Left ventricle myocardium superior (tissue), 1 donor: ENCODE data around the gene TAF11. TPM values are rescaled to one million over a fixed set of nuclear protein-coding genes. Genes with fewer than 3 reads are reported as not detected.
"Not testable (repeated sequence)": the region's sequence is repeated elsewhere in the genome, so short reads cannot be mapped to it uniquely, and the experiment has no call there.

Experiments
- ATAC-seq: fragments of 200-7000 bp; cut with Tn5 transposase; one replicate; pipeline ENCODE4 v1.9.1; 2020; ENCODE audit warnings: mild to moderate bottlenecking, moderate library complexity
- DNase-seq: peaks from one replicate; pipeline ENCODE4 v3.0.0-alpha.2; 2020
- intact Hi-C: fragments of 100-400 bp; cut with micrococcal nuclease; formaldehyde crosslinking; loops from one replicate; pipeline ENCODE4 v1.11.0; 2022
- total RNA-seq: library from RNA; stranded (reverse); fragmentation: NEBNext Ultra II Directional; extraction: Animal tissue kit (Norgen Biotek cat#: 25700); gene quantifications from one replicate; pipeline ENCODE4 v1.2.1, GENCODE V29; 2021
- donor health status: DM: no; HTN: yes; CAD: no; lungs with severe emphysema.

TAF11 gene
- total RNA-seq, 1 donor from 2014 or later = 18.9 TPM

GRCh38 chr6:34909320-34909883 lies 21.6 kb upstream of the TAF11 start:
- intact Hi-C loops = no loop called here
- ATAC-seq = no peak
- DNase-seq = no peak

GRCh38 chr6:34908194-34908593 lies 20.4 kb upstream of the TAF11 start:
- intact Hi-C loops = no loop called here
- ATAC-seq = peak; percentile 56
- no peak for DNase-seq

- intact Hi-C loops = no loop called here
- DNase-seq (no peak), ATAC-seq (no peak)
Measured at GRCh38 chr6:34906826-34907225, 19.0 kb upstream of the TAF11 start.

- no peak for DNase-seq
- intact Hi-C loops = no loop called here
- ATAC-seq = no peak
Measured at GRCh38 chr6:34904990-34905613, 17.3 kb upstream of the TAF11 start.

GRCh38 chr6:34901930-34902329 lies 14.1 kb upstream of the TAF11 start:
- ATAC-seq = no peak
- intact Hi-C loops = no loop called here
- no peak for DNase-seq

- intact Hi-C loops = no loop called here
Measured at GRCh38 chr6:34900321-34901031, 12.6 kb upstream of the TAF11 start.

GRCh38 chr6:34899748-34900147 lies 11.9 kb upstream of the TAF11 start:
- intact Hi-C loops = loop anchor here (10.0 kb wide), 1 partner anchor 65 kb away; no protein-coding TSS in a partner anchor
- not testable (repeated sequence) for ATAC-seq, DNase-seq

More at GRCh38 chr6:34900321-34901031, 12.6 kb upstream of the TAF11 start:
- ATAC-seq (no peak), DNase-seq (no peak)

GRCh38 chr6:34897716-34898115 lies 9.9 kb upstream of the TAF11 start:
- DNase-seq = no peak
- intact Hi-C loops = loop anchor here (10.0 kb wide), 1 partner anchor 67 kb away; no protein-coding TSS in a partner anchor
- ATAC-seq = no peak

GRCh38 chr6:34897130-34897529 lies 9.3 kb upstream of the TAF11 start:
- no peak for DNase-seq
- ATAC-seq = peak; percentile 61
- intact Hi-C loops = loop anchor here (10.0 kb wide), 1 partner anchor 68 kb away; no protein-coding TSS in a partner anchor

- no peak for DNase-seq
- no peak for ATAC-seq
- intact Hi-C loops = loop anchor here (10.0 kb wide), 1 partner anchor 70 kb away; no protein-coding TSS in a partner anchor
Measured at GRCh38 chr6:34894693-34895092, 6.9 kb upstream of the TAF11 start.

- DNase-seq (no peak), ATAC-seq (no peak)
- intact Hi-C loops = loop anchor here (10.0 kb wide), 1 partner anchor 74 kb away; no protein-coding TSS in a partner anchor
Measured at GRCh38 chr6:34891296-34891695, 3.5 kb upstream of the TAF11 start.

GRCh38 chr6:34890533-34890925 lies 2.7 kb upstream of the TAF11 start:
- intact Hi-C loops = loop anchor here (10.0 kb wide), 1 partner anchor 74 kb away; no protein-coding TSS in a partner anchor
- no peak for ATAC-seq
- DNase-seq = no peak

- DNase-seq = peak; percentile 91
- intact Hi-C loops = no loop called here
- ATAC-seq = peak; percentile 87
Measured at GRCh38 chr6:34888874-34889555, 1.2 kb upstream of the TAF11 start, which contains the start of gene ANKS1A. ANKS1A (plus strand) TSS chr6:34889255; CDS start chr6:34889403, 148 bp downstream.

GRCh38 chr6:34888514-34888856 lies 643 bp upstream of the TAF11 start:
- no peak for ATAC-seq
- intact Hi-C loops = no loop called here

GRCh38 chr6:34885837-34886236 lies 2.0 kb downstream of the TAF11 start:
- intact Hi-C loops, ATAC-seq, DNase-seq: not testable (repeated sequence)

More at GRCh38 chr6:34888514-34888856, 643 bp upstream of the TAF11 start:
- DNase-seq = no peak

GRCh38 chr6:34884996-34885395 lies 2.8 kb downstream of the TAF11 start:
- no peak for DNase-seq
- intact Hi-C loops = no loop called here

GRCh38 chr6:34884073-34884472 lies 3.8 kb downstream of the TAF11 start:
- ATAC-seq, intact Hi-C loops: not testable (repeated sequence)

More at GRCh38 chr6:34884996-34885395, 2.8 kb downstream of the TAF11 start:
- ATAC-seq = no peak

GRCh38 chr6:34877869-34878485 lies 9.9 kb downstream of the TAF11 start:
- intact Hi-C loops = no loop called here
- ATAC-seq = no peak
- no peak for DNase-seq

More at GRCh38 chr6:34884073-34884472, 3.8 kb downstream of the TAF11 start:
- not testable (repeated sequence) for DNase-seq

- intact Hi-C loops = no loop called here
- DNase-seq (no peak), ATAC-seq (no peak)
Measured at GRCh38 chr6:34877259-34877658, 10.6 kb downstream of the TAF11 start.
